ENCODE measurements around the gene RUSC2. TPM values are rescaled to one million over a fixed set of nuclear protein-coding genes. Genes with fewer than 3 reads are reported as not detected.

The RUSC2 gene
- total RNA-seq, 1 experiment from 2014 or later: 10.7 TPM

GRCh38 chr9:35510383-35510753 is 20.5 kb downstream of the RUSC2 start:
- CTCF ChIA-PET: interaction anchor here (1.0 to 1.8 kb wide), 2 partner anchors 21 to 43 kb away, joined by 3 to 12 read pairs; no protein-coding TSS in a partner anchor
- H4K20me1 ChIP-seq (ENCODE audit: low read length): no peaks in the 10 kb centered on the region
- no peak overlapping the region for H3K9ac ChIP-seq (ENCODE audit: low read length)
- H3K27ac ChIP-seq (ENCODE audit: low read length): peak overlapping the region; percentile 66
- POLR2A ChIA-PET (ENCODE audit: unreplicated experiment): interaction anchor here (0.8 kb wide), 1 partner anchor 44 kb away, joined by 3 read pairs; no protein-coding TSS in a partner anchor
- peaks cover 73% of the 10 kb centered on the region for H3K79me2 ChIP-seq (ENCODE audit: low read length)
- DNase-seq (peak; percentile 16), ATAC-seq (no peak; the same call in 1 of the 2 replicates)
- H2AFZ ChIP-seq (ENCODE audit: low read length): no peak overlapping the region
- peak overlapping the region; percentile 55 for H3K4me2 ChIP-seq (ENCODE audit: low read length)
- H3K9me3 ChIP-seq (ENCODE audit: low read length): no peaks in the 10 kb centered on the region
- H3F3A ChIP-seq (ENCODE audit: low read length, unreplicated experiment): peaks cover 7% of the 10 kb centered on the region
- TSS peak; percentile 87 for BruUV-seq (replicated peaks)
- 0 out of 2 replicates have a peak, but pooled peaks cover 11% of the 10 kb centered on the region for H3K36me3 ChIP-seq (ENCODE audit: low read depth, low read length)
- no peaks in the 10 kb centered on the region for H3K27me3 ChIP-seq (ENCODE audit: low read length)
- H3K9me2 ChIP-seq (replicated peaks; ENCODE audit: low read length): no peaks in the 10 kb centered on the region
- intact Hi-C loops (cut with micrococcal nuclease): no loop called here
- TF ChIP-seq EZH2phosphoT487 (IDR thresholded peaks at IDR 0.05; ENCODE audit: borderline replicate concordance, low read length): no peak
- TF ChIP-seq CTCF (conservative IDR thresholded peaks at IDR 0.05; ENCODE audit: low read depth, low read length): no peak
- no peak for TF ChIP-seq EZH2 (IDR thresholded peaks at IDR 0.05; ENCODE audit: low read length, unreplicated experiment)
- H3K4me1 ChIP-seq (ENCODE audit: insufficient read depth, low read length): peaks cover 40% of the 10 kb centered on the region
- H3K4me3 ChIP-seq (ENCODE audit: low read length): no peak overlapping the region

GRCh38 chr9:35510754-35511428 is 21.0 kb downstream of the RUSC2 start:
- H3K27ac ChIP-seq (ENCODE audit: low read length): peak overlapping the region; percentile 66
- ChIA-PET POLR2A (ENCODE audit: unreplicated experiment) (interaction anchor here (0.6 to 0.8 kb wide), 2 partner anchors 43 to 615 kb away, joined by 3 to 4 read pairs; no protein-coding TSS in a partner anchor), CTCF (interaction anchor here (1.0 to 1.8 kb wide), 2 partner anchors 22 to 42 kb away, joined by 3 to 12 read pairs; no protein-coding TSS in a partner anchor)
- intact Hi-C loops (cut with micrococcal nuclease): loop anchor here (1.0 kb wide), 1 partner anchor 42 kb away; no protein-coding TSS in a partner anchor
- TSS peak; percentile 48 for BruUV-seq (replicated peaks)
- no peak overlapping the region for H2AFZ ChIP-seq (ENCODE audit: low read length)
- H3K4me1 ChIP-seq (ENCODE audit: insufficient read depth, low read length): peaks cover 46% of the 10 kb centered on the region
- peaks cover 73% of the 10 kb centered on the region for H3K79me2 ChIP-seq (ENCODE audit: low read length)
- H3K9ac ChIP-seq (ENCODE audit: low read length): no peak overlapping the region
- TF ChIP-seq EZH2 (IDR thresholded peaks at IDR 0.05; ENCODE audit: low read length, unreplicated experiment) (no peak), EZH2phosphoT487 (IDR thresholded peaks at IDR 0.05; ENCODE audit: borderline replicate concordance, low read length) (no peak), CTCF (conservative IDR thresholded peaks at IDR 0.05; ENCODE audit: low read depth, low read length) (peak; percentile 45)
- DNase-seq: peak; percentile 90
- 0 out of 2 replicates have a peak, but pooled peaks cover 11% of the 10 kb centered on the region for H3K36me3 ChIP-seq (ENCODE audit: low read depth, low read length)
- no peaks in the 10 kb centered on the region for H3K27me3 ChIP-seq (ENCODE audit: low read length)
- peak; percentile 96 for ATAC-seq
- no peak overlapping the region for H3K4me3 ChIP-seq (ENCODE audit: low read length)
- peaks cover 7% of the 10 kb centered on the region for H3F3A ChIP-seq (ENCODE audit: low read length, unreplicated experiment)
- no peaks in the 10 kb centered on the region for H4K20me1 ChIP-seq (ENCODE audit: low read length)
- H3K4me2 ChIP-seq (ENCODE audit: low read length): peak overlapping the region; percentile 55
- H3K9me3 ChIP-seq (ENCODE audit: low read length): no peaks in the 10 kb centered on the region
- H3K9me2 ChIP-seq (replicated peaks; ENCODE audit: low read length): no peaks in the 10 kb centered on the region

All from PC-3 (cell line).